ENCODE results near the gene PIP5K1B. TPM values are rescaled to one million over a fixed set of nuclear protein-coding genes. Genes with fewer than 3 reads are reported as not detected.

The PIP5K1B gene
- total and polyA plus RNA-seq, 10 of the 15 experiments (the other 5 are each of a cell fraction or from before 2014, with no cell fraction given), result 6.8 to 16.3 (median 10.6) TPM

DNA sequence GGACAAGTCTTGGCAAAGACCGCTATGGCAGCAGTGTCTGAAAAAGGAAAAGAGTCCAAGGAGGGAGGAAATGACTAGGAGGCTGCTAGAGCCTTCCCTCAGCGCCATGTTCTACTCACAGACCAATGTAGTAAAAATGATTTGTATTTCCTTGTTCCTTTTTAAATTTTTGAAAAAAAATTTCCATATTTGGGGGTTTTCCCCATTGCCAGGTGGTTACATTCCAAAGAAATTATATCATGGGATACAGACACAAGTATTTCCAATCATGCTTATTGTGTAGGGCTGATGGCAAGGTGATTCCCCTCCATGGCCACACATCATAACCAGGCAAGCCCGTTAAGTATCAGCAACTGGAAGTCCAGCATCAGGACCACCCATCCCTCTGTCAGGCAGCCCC, 138.2 kb downstream of the PIP5K1B start:
- H3K27ac ChIP-seq (ENCODE audit: control insufficient read depth, insufficient read depth), result no peak overlapping the region
- TF ChIP-seq HDGF (IDR thresholded peaks at IDR 0.05) (no peak), ETV6 (conservative IDR thresholded peaks at IDR 0.05 in 1 of 2, IDR thresholded peaks at IDR 0.05 in 1 of 2; ENCODE audit: borderline replicate concordance in 1 of 2, low read depth in 1 of 2) (no peak), TCF12 (IDR thresholded peaks at IDR 0.05; ENCODE audit: low read depth, low read length) (no peak), SMAD1 (IDR thresholded peaks at IDR 0.05; ENCODE audit: low read depth, partially characterized antibody) (no peak), HDAC6 (IDR thresholded peaks at IDR 0.05; ENCODE audit: unreplicated experiment) (no peak)
- TF ChIP-seq, protein P1, sequence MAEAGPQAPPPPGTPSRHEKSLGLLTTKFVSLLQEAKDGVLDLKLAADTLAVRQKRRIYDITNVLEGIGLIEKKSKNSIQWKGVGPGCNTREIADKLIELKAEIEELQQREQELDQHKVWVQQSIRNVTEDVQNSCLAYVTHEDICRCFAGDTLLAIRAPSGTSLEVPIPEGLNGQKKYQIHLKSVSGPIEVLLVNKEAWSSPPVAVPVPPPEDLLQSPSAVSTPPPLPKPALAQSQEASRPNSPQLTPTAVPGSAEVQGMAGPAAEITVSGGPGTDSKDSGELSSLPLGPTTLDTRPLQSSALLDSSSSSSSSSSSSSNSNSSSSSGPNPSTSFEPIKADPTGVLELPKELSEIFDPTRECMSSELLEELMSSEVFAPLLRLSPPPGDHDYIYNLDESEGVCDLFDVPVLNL (IDR thresholded peaks at IDR 0.05; ENCODE audit: low read depth, low read length), result no peak
- 63% methylated on average over 3 of the region's 3 CpGs for WGBS (ENCODE audit: insufficient coverage, insufficient replicate concordance, low lambda C conversion rate, missing lambda C conversion rate)
- H3K27me3 ChIP-seq (replicated peaks in 1 of 2; ENCODE audit: control insufficient read depth in 2 of 2, insufficient read depth in 2 of 2, low read length in 1 of 2), result no peaks in the 10 kb centered on the region
- H4K20me1 ChIP-seq (ENCODE audit: control insufficient read depth, insufficient read depth), result no peaks in the 10 kb centered on the region
- intact Hi-C loops (cut with micrococcal nuclease; ENCODE audit: unreplicated experiment) (no loop called here), in situ Hi-C loops (cut with MboI) (loop anchor here (5.0 kb wide), 1 partner anchor 261 kb away; no protein-coding TSS in a partner anchor)
- RAD21 ChIA-PET (ENCODE audit: unreplicated experiment), result no interaction called here
- CTCF ChIA-PET, result interaction anchor here (0.6 kb wide), 1 partner anchor 30 kb away, joined by 4 read pairs; no protein-coding TSS in a partner anchor
- no peaks in the 10 kb centered on the region for H3K36me3 ChIP-seq (ENCODE audit: control insufficient read depth in 2 of 2, insufficient read depth in 2 of 2, low read length in 1 of 2)
- ATAC-seq (no peak), DNase-seq (ENCODE audit: low read depth, low spot score) (no peak), FAIRE-seq (no peak)
- no peak overlapping the region for H3K4me3 ChIP-seq
- no peak overlapping the region for H2AFZ ChIP-seq (ENCODE audit: control insufficient read depth, low read depth, low read length)
- no TSS peak for BruUV-seq (replicated peaks)
- SMC1A ChIA-PET (ENCODE audit: uncharacterized antibody, unreplicated experiment), result no interaction called here
- H3K9ac ChIP-seq (ENCODE audit: control insufficient read depth, insufficient read depth, low read length), result no peak overlapping the region
- no peak overlapping the region for H3K4me2 ChIP-seq (ENCODE audit: control insufficient read depth, insufficient read depth)
- peaks cover 19% of the 10 kb centered on the region for H3K4me1 ChIP-seq (ENCODE audit: control insufficient read depth, insufficient read depth, low read length)
- H3K79me2 ChIP-seq (ENCODE audit: control insufficient read depth, insufficient read depth, low read length), result no peaks in the 10 kb centered on the region
- H3K9me3 ChIP-seq (replicated peaks; ENCODE audit: control insufficient read depth, insufficient read depth, low read length), result no peaks in the 10 kb centered on the region
- POLR2A ChIA-PET, result no interaction called here
